ENCODE results near the gene PLET1.

GRCh38 chr11:112223121-112223520 lies 37.5 kb downstream of the PLET1 start:
- no peak for TF ChIP-seq CTCF (IDR thresholded peaks at IDR 0.05)
- no peak for TF ChIP-seq POLR2AphosphoS5 (IDR thresholded peaks at IDR 0.05)
